Activated gamma-delta T cell treated with anti-CD3 and anti-CD28 coated beads, Interleukin-2, amount 50 U/mL, for 16 hours (primary cell): ENCODE measurements around the gene ARHGEF19.
"Not testable (repeated sequence)": the region's sequence is repeated elsewhere in the genome, so short reads cannot be mapped to it uniquely, and the experiment has no call there.

Source experiments
- DNase-seq: peaks from one replicate; pipeline ENCODE4 v3.0.0-alpha.2; 2020; ENCODE audit warnings: low read depth

Gene ARHGEF19

GRCh38 chr1:16243936-16244649 lies 31.6 kb upstream of the ARHGEF19 start:
- DNase-seq = peak; percentile 60

GRCh38 chr1:16243215-16243610 lies 30.8 kb upstream of the ARHGEF19 start:
- no peak for DNase-seq

- DNase-seq = no peak
These were observed 30.2 kb upstream of the ARHGEF19 start for GRCh38 chr1:16242556-16243214.

- no peak for DNase-seq
These were observed 28.8 kb upstream of the ARHGEF19 start for GRCh38 chr1:16241221-16241708.

GRCh38 chr1:16239972-16240491 lies 27.6 kb upstream of the ARHGEF19 start:
- no peak for DNase-seq

- no peak for DNase-seq
These were observed 24.9 kb upstream of the ARHGEF19 start for GRCh38 chr1:16237343-16237830.

- DNase-seq = peak; percentile 94
These were observed 24.3 kb upstream of the ARHGEF19 start, which contains the start of gene CPLANE2 for GRCh38 chr1:16236511-16237342. TSS of gene CPLANE2 (minus strand) at chr1:16237183. CDS start at chr1:16236742, 441 bp downstream.

- no peak for DNase-seq
These were observed 23.6 kb upstream of the ARHGEF19 start for GRCh38 chr1:16235944-16236510.

GRCh38 chr1:16235347-16235746 lies 22.9 kb upstream of the ARHGEF19 start:
- DNase-seq = no peak

- no peak for DNase-seq
These were observed 21.0 kb upstream of the ARHGEF19 start for GRCh38 chr1:16233431-16233830.

- no peak for DNase-seq
These were observed 19.9 kb upstream of the ARHGEF19 start for GRCh38 chr1:16232316-16232710.

- no peak for DNase-seq
These were observed 19.2 kb upstream of the ARHGEF19 start for GRCh38 chr1:16231331-16232315.

GRCh38 chr1:16230744-16231143 lies 18.3 kb upstream of the ARHGEF19 start:
- no peak for DNase-seq

GRCh38 chr1:16229976-16230740 lies 17.7 kb upstream of the ARHGEF19 start:
- DNase-seq = no peak

GRCh38 chr1:16226490-16227179 lies 14.2 kb upstream of the ARHGEF19 start:
- DNase-seq = no peak

- no peak for DNase-seq
These were observed 13.7 kb upstream of the ARHGEF19 start for GRCh38 chr1:16226129-16226489.

GRCh38 chr1:16224472-16224871 lies 12.0 kb upstream of the ARHGEF19 start:
- no peak for DNase-seq

- DNase-seq = not testable (repeated sequence)
These were observed 10.3 kb upstream of the ARHGEF19 start for GRCh38 chr1:16222716-16223115.

GRCh38 chr1:16221499-16221898 lies 9.0 kb upstream of the ARHGEF19 start:
- DNase-seq = no peak
